Measurements from ENCODE around the gene SLPI. TPM values are rescaled to one million over a fixed set of nuclear protein-coding genes. Genes with fewer than 3 reads are reported as not detected.

The SLPI gene
- total and polyA plus RNA-seq, 2 of the 13 experiments (the other 11 are each of a cell fraction or from before 2014, with no cell fraction given): 0.13 TPM; not detected in 1

GRCh38 chr20:45291526-45291925 lies 37.2 kb upstream of the SLPI start (continued):
- no peak for TF ChIP-seq MEIS1 (CRISPR knock-in tag; IDR thresholded peaks at IDR 0.05; ENCODE audit: borderline replicate concordance)
- no peak for TF ChIP-seq ZNF382 (CRISPR knock-in tag; IDR thresholded peaks at IDR 0.05; ENCODE audit: borderline replicate concordance)
- TF ChIP-seq DMAP1 (CRISPR knock-in tag; IDR thresholded peaks at IDR 0.05): no peak
- TF ChIP-seq RNF219 (CRISPR knock-in tag; IDR thresholded peaks at IDR 0.05): no peak

DNA sequence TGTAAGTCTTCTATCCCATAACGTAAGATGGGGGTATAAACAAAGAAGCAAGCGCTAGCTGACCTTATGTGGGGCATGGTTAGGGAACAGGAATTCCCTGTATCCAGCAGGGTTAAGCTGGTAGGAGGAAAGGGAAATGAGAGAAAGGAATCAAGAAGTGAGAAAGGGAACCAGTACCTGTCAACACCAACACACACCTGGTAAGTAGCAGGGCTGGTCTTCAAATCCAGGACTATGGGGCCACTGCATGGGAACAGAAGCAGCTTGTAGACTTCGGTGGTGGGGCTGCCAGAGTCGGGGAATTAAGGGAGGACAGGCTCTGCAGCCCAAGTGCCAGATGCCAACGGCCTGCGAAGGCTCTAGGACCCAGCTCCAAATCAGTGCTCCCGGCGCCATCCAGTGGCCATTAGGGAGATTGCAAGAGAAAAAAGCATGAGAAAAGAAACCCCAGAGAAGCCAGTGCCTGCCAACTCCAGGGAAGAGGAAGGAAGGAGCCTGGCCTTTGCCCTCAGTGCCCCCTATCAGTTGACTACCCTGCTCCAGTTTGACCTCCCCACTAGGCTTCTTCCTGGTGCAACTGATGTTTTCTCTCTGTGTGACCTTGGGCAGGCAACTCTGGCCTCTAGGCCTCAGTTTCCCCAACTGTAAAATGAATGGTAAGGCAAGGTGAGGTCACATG lies 36.5 kb upstream of the SLPI start:
- WGBS (ENCODE audit: low lambda C conversion rate): 7% methylated on average over 8 of the region's 8 CpGs
- no peak for TF ChIP-seq ZHX2 (IDR thresholded peaks at IDR 0.05; ENCODE audit: low read depth)
- no peak for TF ChIP-seq ZHX2 (CRISPR knock-in tag; IDR thresholded peaks at IDR 0.05; ENCODE audit: borderline replicate concordance)
- TF ChIP-seq ZNF598 (CRISPR knock-in tag; IDR thresholded peaks at IDR 0.05; ENCODE audit: borderline replicate concordance): peak; percentile 37; the same call in 1 of the 2 replicates
- 0 out of 2 replicates have a peak, but pooled peaks have one; percentile 46 for TF ChIP-seq HINFP (CRISPR knock-in tag; IDR thresholded peaks at IDR 0.05; ENCODE audit: low read depth)
- TF ChIP-seq FOXJ3 (CRISPR knock-in tag; IDR thresholded peaks at IDR 0.05; ENCODE audit: borderline replicate concordance): no peak
- no peak for TF ChIP-seq SOX5 (CRISPR knock-in tag; IDR thresholded peaks at IDR 0.05; ENCODE audit: borderline replicate concordance)

More for the DNA sequence above, 36.5 kb upstream of the SLPI start:
- H3K79me2 ChIP-seq (ENCODE audit: insufficient read depth, low read length): no peaks in the 10 kb centered on the region
- H3K27me3 ChIP-seq (ENCODE audit: control insufficient read depth in 1 of 2, insufficient read depth in 2 of 2, low read length in 2 of 2): peaks cover 4 to 66% of the 10 kb centered on the region in 2 experiments; a peak in 4 of 5 replicates
- no peaks in the 10 kb centered on the region for H3K9me3 ChIP-seq (ENCODE audit: low read length)
- in situ Hi-C loops (cut with HindIII; ENCODE audit: extremely low pct_ligation_motif_present, low pct_unique_long_range_greater_than_20kb): loop anchor here (10.0 kb wide), 1 partner anchor 276 kb away; no protein-coding TSS in a partner anchor
- H3K9ac ChIP-seq (ENCODE audit: insufficient read depth, low read depth, low read length): no peak overlapping the region
- ATAC-seq (peak; percentile 80), DNase-seq (ENCODE audit: low spot score) (peak; percentile 76), FAIRE-seq (no peak)
- ChIA-PET POLR2A (interaction anchor here (0.7 to 1.2 kb wide), 2 partner anchors 72 to 144 kb away, joined by 3 to 4 read pairs; partner anchors contain the start of gene SYS1), CTCF (ENCODE audit: low intra/inter-chr PET ratio, low total read pairs) (interaction anchor here (1.0 to 2.0 kb wide), 4 partner anchors 152 to 379 kb away, joined by 3 to 18 read pairs (median 8); no protein-coding TSS in a partner anchor)
- no peak overlapping the region for H2AFZ ChIP-seq (ENCODE audit: low read length)
- intact Hi-C loops (cut with micrococcal nuclease; ENCODE audit: unreplicated experiment): loop anchor here (1.0 to 5.0 kb wide), 4 partner anchors 55 to 280 kb away; no protein-coding TSS in a partner anchor
- BruUV-seq (replicated peaks): no TSS peak
- H3K4me1 ChIP-seq (ENCODE audit: insufficient read depth, low read length): peaks cover 16% of the 10 kb centered on the region; the same call in 1 of the 2 replicates
- no peak overlapping the region for H3K27ac ChIP-seq (ENCODE audit: extremely low read length, insufficient read depth, low read length)
- H4K20me1 ChIP-seq (ENCODE audit: insufficient read depth, low read length): no peaks in the 10 kb centered on the region
- H3K4me3 ChIP-seq (replicated peaks in 1 of 3; ENCODE audit: insufficient read depth in 1 of 3, low read depth in 2 of 3, low read length in 3 of 3): no peak overlapping the region; a peak in 1 of 6 replicates
- H3K36me3 ChIP-seq (replicated peaks in 1 of 2; ENCODE audit: control insufficient read depth in 1 of 2, insufficient read depth in 2 of 2, low read length in 2 of 2): no peaks in the 10 kb centered on the region
- H3K4me2 ChIP-seq (ENCODE audit: low read depth, low read length): peak overlapping the region; percentile 6; the same call in 1 of the 2 replicates
